HG03159 (cell line): ENCODE measurements around the gene GIMAP4.
"Not testable (repeated sequence)": the region's sequence is repeated elsewhere in the genome, so short reads cannot be mapped to it uniquely, and the experiment has no call there.

ENCODE experiments used
- ATAC-seq: cut with Tn5 transposase; IDR thresholded peaks from one replicate; pipeline ENCODE4 v1.9.1; 2021; ENCODE audit warnings: mild to moderate bottlenecking, moderate library complexity; ENCODE audit not compliant: unreplicated experiment

GIMAP4 gene

DNA sequence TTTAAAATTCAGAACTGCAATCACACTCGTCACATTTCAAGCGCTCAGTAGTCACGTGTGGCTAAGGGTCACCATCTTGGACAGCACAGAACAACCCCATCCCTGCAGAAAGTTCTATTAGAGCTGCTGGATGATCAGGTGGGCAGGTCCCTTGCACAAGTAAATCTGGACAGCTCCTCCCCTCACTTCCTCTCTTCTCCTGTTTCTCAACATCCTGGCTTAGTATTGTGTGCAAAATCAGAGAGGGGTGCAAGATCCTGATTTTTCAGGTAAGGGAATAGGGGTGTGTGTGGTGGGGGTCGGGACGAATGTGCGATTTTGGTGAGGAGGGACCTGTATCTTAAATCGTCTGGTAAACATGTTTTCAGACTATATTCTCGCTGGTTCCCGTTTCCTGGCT lies at the start of gene GIMAP4:
GIMAP4 (plus strand) TSS at position 222 of the 400 bp plus-strand sequence. CDS start 2,512 bp downstream, outside the sequence.
- ATAC-seq = no peak

DNA sequence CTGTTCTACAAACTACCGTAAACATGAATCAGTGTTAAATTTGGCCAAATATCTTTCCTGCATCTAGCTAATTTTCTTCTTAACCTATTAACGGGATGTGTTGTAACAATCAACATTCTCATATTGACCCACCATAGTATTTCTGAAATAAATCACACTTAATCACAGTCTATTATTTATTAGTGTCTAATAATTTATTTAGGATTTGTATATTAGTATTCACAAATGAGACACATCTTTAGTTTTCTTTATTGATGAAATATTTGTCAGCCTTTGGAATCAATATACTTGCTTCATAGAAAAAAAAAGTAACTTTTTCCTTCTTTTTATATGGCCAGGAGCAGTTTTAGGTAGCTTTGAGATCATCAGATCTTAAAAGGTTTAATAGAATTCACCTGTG lies 47.9 kb upstream of the GIMAP4 start:
- ATAC-seq = no peak

DNA sequence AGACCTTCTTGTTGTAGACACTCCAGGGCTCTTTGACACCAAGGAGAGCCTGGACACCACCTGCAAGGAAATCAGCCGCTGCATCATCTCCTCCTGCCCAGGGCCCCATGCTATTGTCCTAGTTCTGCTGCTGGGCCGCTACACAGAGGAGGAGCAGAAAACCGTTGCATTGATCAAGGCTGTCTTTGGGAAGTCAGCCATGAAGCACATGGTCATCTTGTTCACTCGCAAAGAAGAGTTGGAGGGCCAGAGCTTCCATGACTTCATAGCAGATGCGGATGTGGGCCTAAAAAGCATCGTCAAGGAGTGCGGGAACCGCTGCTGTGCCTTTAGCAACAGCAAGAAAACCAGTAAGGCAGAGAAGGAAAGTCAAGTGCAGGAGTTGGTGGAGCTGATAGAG lies 47.0 kb upstream of the GIMAP4 start:
- ATAC-seq = no peak

DNA sequence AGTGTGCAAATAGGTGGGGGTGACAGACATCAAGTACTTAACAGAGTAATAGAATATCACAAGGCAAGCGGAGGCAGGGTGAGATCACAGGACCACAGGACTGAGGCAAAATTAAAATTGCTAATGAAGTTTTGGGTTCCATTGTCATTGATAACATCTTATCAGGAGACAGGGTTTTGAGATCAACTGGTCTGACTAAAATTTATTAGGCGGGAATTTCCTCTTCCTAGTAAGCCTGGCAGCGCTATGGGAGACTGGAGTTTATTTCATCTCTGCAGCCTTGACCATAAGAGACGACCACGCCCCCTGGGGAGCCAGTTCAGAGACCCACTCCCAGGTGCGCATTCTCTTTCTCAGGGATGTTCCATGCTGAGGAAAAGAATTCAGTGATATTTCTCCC lies 44.3 kb upstream of the GIMAP4 start:
- not testable (repeated sequence) for ATAC-seq

DNA sequence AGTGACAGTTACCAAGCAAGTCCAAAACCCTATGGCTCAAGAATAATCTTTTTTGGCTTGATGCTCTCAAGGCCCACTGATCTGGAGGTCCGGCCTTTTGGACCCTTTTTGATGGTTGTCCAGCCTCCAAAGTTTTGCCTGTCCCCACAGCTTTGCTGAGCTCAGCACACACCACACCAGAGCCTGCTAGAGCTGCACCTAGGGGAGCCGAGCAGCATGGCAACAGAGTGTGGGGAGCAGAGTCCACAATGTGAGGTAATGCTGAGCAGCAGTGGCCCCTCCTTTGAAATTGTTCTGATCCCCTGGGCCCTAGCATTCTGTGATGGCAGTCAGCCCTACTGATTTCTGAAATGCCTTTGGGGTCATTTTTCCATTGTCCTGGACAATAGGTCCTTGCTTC lies 43.2 kb upstream of the GIMAP4 start:
- no peak for ATAC-seq

DNA sequence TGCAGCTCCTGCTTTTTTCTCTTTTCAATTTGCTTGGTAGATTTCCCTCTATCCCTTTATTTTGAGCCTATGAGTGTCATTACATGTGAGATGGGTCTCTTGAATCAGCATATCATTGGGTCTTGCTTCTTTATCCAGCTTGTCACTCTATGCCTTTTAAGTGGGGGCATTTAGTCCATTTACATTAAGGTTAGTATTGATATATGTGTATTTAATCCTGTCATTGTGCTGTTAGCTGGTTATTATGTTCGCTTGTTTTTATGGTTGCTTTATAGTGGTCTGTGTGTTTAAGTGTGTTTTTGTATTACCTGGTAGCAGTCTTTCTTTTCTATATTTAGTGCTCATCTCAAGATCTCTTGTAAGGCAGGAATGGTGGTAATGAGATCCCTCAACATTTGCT lies 35.5 kb upstream of the GIMAP4 start:
- ATAC-seq = no peak

DNA sequence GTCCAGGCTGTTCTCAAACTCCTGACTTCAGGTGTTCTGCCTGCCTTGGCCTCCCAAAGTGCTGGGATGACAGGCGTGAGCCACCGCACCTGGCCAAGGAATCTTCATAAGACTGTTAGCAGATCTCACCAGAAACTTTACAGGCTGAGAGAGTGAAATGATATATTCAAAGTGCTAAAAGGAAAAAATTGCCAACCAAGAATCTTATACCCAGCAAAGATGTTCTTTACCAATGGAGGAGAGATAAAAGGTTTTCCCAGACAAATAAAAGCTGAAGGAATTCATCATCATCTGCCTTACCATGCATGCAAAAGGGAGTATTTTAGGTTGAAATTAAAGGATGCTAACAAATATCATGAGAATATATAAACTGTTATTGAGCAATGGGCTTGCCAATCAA lies 28.9 kb upstream of the GIMAP4 start:
- no peak for ATAC-seq

DNA sequence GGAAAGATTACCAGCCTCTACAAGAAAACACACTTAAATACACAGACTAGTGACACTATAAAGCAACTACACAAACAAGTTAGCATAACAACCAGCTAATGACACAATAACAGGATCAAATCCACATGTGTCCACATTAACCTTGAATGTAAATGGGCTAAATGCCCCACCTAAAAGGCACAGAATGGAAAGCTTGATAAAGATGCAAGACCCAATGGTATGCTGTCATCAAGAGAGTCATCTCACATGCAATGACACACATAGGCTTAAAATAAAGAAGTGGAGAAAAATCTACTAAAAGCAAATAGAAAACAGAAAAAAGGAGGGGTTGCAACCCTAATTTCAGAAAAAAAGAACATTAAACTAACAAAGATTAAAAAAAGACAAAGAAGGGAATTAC lies 14.0 kb upstream of the GIMAP4 start:
- no peak for ATAC-seq

DNA sequence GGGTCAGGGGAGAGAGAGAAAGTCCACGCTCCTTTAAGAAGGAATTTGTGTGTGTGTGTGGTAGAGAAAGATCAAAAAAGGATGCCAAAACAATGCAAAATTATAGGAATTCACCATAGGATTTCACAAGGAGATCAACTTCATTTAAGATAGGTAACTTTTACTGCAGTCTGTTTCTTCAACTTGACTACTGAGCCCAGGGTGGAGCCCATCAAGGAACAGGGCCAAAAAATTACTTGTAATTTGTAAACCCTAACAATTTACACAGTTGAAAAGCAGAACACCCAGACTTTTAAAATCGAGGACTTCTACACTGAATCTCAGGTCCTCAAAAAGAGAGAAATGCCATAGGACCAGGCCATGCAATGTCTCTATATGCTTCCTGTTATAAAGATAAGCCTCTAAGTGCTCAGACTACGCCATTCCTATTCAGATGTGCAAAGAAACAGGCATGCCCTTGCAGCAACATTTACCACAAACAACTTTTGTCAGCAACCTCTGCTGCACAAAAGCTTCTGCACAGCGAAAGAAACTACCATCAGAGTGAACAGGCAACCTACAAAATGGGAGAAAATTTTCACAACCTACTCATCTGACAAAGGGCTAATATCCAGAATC lies 10.6 kb upstream of the GIMAP4 start:
- no peak for ATAC-seq

DNA sequence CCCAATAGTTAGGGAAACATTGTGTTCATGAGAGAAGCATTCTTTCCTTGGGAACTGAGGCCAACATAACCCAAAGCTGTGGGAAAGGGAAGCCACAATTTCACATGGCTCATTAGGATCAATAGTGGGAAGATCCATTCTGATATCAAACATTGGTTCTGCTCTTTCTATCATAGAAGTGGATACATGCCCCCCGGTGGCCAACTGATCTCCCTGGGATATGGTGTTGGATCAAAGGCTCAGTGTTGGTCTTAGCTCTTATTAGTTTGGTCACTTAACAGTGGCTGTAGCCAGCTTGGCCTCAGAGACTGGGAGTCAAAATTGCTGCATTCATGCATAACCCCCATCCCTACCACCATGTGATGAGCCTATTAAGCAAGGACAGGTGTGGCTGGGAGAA lies 6.7 kb upstream of the GIMAP4 start:
- ATAC-seq = no peak

DNA sequence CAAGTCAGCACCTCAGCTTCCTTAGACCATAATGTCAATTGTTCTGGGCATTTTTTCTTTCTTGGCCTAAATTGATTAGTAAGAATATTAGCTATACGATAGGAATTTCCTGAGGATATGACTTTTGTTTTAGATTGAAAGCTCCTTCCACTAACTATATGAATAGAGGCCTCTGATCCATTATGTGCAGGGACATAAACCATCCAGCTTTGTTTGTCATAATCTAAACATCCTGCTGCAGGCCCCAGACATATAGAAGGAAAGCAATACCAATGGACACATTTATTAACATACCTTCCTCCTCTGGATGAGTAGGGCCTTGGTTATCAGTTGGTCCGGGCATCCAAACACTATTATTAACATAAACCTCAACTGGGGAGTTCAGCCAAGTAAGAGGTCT lies 4.3 kb upstream of the GIMAP4 start:
- ATAC-seq = no peak

DNA sequence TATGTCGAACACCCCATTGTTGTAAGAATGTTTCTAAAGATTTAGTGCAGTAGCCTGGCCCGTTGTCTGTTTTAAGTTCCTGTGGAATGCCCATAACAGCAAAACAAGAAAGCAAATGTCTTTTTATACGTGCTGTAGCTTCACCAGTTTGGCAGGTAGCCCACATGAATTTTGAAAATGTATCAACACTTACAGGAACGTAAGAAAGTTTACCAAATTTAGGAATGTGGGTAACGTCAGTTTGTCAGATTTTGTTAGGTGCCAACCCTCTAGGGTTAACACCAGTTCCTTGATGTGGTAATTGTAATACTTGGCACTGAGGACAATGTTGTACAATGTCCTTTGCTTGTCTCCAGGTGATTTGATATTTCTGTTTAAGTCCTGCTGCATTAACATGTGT lies 3.2 kb upstream of the GIMAP4 start:
- ATAC-seq = no peak

DNA sequence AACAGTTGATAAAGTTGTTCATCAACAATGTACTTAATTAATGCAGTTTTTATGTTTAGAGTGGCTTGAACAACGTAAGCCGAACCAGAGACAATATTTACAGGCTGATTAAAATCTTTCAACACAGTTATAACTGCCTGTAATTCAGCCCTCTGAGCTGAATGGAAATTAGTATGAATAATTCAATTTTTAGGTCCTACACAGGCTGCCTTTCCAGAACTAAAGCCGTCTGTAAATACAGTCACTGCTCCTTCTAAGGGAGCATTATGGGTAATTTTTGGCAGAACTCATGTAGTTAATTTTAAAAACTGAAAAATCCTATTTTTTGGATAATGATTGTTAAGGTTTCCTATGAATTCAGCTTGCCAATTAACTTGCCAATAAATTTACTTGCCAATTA lies 2.6 kb upstream of the GIMAP4 start:
- ATAC-seq = no peak

DNA sequence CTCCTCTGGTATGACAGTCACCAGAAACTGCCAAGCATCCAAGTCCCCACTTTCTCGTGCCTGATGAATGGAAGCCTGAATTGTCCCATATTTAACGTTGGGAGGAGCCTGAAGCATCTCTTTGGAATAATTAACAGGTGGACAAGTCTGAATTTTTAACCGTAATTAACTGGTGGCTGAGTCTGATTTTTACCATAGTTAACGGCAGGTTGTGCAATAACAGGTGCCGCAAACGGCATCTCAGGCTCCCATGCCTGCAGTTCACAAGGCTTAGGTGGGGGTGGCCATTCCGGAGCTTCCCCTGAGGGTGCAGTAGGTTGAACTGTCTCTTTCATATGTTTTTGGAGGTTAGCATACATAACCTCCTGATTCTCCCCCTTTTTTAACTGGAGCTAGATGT lies 2.0 kb upstream of the GIMAP4 start:
- ATAC-seq = no peak

DNA sequence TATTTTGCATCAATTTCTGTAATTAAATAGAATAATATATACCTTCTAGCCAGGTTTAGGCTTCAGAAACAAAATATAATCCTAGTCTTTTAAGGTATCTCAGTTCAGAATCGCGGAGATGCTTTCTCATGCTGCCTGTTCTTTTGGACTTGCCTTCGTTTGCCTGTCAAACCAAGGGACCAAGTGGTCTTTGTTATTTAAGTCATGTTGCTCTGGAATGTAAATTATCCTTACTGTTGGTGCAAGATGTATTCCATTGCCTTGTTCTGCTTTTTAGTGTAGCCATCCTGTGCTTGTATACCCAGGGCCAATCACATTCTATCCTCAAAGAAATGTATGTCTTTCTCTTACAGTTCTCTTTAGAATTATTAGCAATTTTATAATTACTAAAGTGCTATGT lies 1.1 kb upstream of the GIMAP4 start:
- no peak for ATAC-seq

DNA sequence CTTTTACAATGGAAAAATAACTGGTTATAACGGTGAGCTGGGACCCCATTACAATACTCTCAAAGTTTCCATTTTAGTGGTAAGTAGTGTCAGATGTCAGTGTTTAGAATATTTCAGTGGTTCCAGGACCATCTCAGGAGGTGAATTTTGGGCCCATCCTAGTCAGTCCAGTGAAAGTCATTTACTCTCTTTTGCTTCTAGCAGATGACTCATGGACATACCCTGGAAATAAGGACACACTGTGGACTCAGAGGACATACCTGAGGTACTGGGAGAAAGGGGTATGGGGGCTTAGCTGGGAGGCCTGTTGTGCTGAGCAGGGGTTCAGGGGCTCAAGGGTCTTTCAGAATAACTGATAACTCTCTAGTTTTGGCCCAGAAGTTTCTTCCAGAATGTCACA lies 618 bp upstream of the GIMAP4 start:
- no peak for ATAC-seq

DNA sequence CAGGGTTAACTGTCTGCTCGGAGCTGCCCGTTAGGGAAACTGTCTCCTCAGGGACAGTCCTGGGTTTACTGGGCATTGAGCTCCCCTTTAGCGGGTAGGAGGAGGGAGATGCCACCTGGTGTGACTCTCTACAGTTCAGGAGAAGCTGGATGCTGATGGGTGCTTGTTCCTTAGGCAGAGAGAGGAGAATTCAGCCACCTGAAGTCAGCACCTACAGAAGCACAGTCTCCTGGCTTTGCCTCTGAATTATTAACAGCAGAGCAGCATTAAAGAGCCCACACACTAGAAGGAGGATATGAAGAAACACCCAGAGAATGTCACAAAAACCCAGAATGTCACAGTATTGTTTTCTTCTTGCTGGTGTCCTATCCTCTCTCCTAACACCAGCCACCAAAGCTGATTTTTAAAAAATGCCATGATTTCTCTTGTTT lies 696 bp downstream of the GIMAP4 start:
- ATAC-seq = no peak

DNA sequence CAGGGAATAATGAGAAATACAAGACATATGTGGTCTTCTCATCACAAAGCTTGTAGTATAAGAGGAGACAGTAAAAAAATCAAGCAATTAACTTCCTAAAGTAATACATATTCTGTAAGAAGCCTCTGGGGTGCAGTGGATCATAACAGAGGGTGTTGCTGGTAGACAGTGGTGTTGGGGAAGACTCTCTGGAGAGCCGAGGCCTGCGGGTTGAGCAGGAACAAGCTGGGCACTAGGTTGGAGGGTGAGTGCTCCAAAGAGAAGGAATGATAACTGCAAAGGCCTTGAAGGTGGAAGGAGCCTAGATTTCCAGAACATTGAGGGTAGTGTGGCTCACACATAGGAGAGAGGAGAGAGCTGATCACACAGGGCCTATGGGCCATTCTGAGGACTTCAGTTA lies 1.5 kb downstream of the GIMAP4 start:
- no peak for ATAC-seq

DNA sequence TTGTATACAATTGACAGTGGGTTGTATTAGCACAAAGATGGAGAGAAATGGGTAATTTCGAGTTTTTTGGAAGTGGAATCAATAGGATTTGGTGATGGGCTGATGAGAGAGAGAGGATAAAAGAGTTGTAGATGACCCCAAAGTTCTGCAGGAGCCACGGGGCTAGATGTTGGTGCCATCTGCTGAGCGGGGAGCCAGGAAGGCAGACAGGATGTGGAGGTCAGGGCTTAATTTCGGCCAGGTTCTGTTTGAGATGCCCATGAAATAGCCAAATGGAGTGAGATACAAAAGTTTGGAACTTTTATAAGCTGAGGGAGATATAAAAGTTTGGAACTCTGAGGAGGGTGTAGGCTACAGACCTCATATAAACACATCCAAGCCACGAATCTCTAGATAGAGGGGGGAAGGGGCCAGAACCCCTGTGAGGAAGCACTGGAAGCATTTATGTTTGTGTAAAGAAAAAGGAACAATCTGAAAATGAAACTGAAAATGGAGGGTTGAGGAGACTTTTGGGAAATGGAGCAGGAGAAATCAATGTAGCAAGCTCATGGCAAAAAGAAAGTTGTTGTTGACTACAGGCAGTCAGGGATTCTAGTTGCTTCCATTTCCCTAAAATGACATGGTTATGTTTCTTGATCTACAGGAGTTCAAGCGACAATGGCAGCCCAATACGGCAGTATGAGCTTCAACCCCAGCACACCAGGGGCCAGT lies 2.2 kb downstream of the GIMAP4 start:
- ATAC-seq = no peak

DNA sequence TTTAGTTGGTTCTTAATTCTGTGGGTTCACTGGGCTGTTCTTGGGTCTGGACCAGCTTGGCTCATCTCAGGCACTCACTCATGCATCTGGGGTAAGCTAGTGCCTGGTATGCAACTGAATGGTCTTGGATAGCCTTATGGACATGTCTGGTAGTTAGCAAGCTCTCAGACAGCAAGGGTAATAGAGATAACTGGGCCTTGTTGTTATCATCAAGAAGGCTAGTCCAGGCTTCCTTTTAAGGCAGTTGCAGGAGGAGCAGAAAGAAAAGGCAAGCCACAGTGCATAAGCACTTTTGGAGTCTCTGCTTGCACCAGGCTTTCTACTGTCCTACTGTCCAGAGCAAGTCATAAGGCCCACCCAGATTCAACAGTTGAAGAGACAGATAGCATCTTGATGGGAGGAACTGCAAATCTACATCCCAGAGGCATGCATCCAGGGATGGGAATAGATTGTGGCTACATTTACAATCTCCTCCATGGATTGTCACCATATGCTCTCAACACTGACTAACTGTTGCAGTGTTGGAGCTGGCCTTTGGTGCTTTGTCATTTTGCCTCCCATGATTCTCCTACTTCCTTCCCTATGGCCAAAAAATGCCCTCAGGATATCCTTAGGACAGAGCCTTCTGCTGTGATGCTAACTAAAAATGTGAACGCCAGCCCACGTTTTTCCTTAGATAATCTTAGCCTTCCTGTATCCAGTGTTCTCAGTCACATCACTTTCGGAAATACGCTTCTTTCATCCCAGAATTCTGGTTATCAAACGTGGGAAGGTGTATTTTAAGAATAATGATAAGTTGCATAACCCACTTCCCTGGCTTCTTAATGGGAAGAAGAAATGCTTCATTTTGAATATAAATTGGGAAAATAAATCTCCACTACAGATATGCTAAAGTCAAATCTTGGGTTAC lies 3.6 kb downstream of the GIMAP4 start:
- ATAC-seq = no peak

DNA sequence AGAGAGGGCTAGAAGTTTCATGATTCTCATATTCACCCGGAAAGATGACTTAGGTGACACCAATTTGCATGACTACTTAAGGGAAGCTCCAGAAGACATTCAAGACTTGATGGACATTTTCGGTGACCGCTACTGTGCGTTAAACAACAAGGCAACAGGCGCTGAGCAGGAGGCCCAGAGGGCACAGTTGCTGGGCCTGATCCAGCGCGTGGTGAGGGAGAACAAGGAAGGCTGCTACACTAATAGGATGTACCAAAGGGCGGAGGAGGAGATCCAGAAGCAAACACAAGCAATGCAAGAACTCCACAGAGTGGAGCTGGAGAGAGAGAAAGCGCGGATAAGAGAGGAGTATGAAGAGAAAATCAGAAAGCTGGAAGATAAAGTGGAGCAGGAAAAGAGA lies 5.3 kb downstream of the GIMAP4 start:
- no peak for ATAC-seq
